GM12892 (cell line): ENCODE data around the gene TBC1D22A.

Source experiments
- POLR2A ChIP-seq: IDR thresholded peaks from 2 replicates; pipeline ENCODE4 v1.6.1; 2011; ENCODE audit warnings: low read depth, low read length, control low read depth
- TAF1 ChIP-seq: IDR thresholded peaks from 2 replicates; pipeline ENCODE4 v1.6.1; 2011; ENCODE audit warnings: low read depth, mild to moderate bottlenecking, control low read depth, low read length, borderline replicate concordance

DNA sequence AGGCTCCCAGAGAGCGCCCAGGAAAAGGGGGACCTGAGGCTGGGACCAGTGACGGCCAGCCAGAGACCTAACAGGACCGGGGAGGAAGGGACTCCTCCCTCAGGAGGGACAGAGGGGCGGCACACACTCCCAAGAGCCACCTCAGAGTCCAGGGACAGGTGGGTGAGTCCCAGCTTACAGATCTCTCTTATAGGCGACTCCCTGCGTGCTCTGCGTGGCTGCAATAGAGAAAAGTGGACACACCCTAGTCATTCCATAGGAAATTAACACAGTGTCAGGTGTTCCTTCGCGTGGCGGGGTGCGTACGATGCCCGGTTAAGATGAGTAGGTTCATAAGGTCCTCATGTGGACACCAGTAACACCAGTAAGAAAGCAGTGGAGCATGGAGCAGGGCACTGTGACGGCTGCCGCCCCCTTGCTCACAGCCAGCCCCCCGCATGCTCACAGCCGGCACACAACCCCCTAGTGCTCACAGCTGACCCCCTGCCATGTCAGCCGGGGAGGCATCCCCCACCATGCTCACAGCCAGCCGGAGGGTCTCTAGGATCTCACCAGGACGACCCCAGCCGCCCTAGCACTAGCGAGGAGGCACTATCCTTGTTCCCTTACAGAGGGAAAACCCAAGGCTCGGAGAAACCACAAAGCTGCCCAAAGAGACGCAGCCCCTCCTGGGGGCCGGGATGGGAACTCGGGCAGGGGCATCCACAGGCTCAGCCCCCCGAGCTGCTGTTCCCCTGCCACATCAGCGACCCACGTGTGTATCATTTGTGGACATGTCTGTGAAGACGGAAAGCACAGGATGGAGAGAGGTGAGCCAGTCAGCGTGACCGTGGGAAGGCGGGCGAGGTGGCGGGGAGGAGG, 426.8 kb downstream of the TBC1D22A start:
- TF ChIP-seq POLR2A = no peak
- TF ChIP-seq TAF1 = no peak
